ENCODE data around the gene NOS1AP. TPM values are rescaled to one million over a fixed set of nuclear protein-coding genes. Genes with fewer than 3 reads are reported as not detected.
A peak's percentile ranks its signal among the peaks of the same experiment; 100 is the strongest.

NOS1AP gene
- total RNA-seq, 1 experiment from 2014 or later, result 0.51 TPM

DNA sequence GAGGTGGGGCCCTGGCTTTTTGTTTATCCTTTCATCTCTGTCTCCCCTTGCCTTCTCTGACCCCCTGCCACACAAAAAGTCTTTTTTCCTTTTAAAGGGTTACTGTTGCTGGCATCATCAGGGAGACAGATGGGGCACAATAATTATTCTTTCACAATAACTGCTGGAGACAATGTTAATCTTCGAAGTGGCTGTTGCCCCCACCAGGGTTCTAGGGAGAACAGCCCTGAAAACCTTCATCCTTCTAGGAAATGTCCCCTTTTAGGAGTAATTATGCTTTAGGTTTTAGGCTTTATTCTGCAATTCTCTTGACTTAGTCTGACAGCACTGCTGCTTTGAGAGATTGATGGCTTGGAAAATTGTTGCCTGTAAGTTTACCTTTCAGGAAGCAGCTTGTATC lies 150.0 kb downstream of the NOS1AP start:
- DNase-seq, result no peak
- H3K9me3 ChIP-seq (replicated peaks), result no peaks in the 10 kb centered on the region
- no peak overlapping the region for H3K4me3 ChIP-seq
- no peaks in the 10 kb centered on the region for H3K27me3 ChIP-seq
- H3K4me1 ChIP-seq, result no peaks in the 10 kb centered on the region
- H3K27ac ChIP-seq, result no peak overlapping the region
- H3K36me3 ChIP-seq, result no peaks in the 10 kb centered on the region

- H3K4me1 ChIP-seq, result no peaks in the 10 kb centered on the region
- H3K27me3 ChIP-seq, result no peaks in the 10 kb centered on the region
- H3K36me3 ChIP-seq, result no peaks in the 10 kb centered on the region
- no peaks in the 10 kb centered on the region for H3K9me3 ChIP-seq (replicated peaks)
- DNase-seq, result no peak
- no peak overlapping the region for H3K27ac ChIP-seq
- H3K4me3 ChIP-seq, result no peak overlapping the region
Measured at GRCh38 chr1:162220009-162220539, 150.6 kb downstream of the NOS1AP start.

DNA sequence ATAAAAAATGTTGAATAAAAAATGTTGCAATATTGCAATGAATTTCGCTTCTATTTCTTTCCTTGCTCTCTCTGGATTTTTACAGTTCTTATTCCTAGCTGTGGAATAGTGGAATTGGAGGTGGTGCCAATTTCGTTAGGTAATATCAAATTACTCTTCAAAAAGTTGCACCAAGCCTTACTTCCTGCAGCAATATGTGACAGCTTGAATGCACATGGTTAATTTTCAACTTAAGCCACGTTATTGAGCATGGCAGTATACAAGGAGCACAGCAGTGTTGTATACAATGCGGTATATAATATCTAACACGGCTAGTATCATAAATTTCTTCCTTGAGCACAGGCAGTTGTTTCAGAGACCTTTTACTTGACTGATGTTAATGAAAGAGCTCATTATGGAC lies 152.5 kb downstream of the NOS1AP start:
- Histone ChIP-seq H3K27me3 (no peaks in the 10 kb centered on the region; the same call in 1 of the 2 replicates), H3K4me1 (no peaks in the 10 kb centered on the region)

GRCh38 chr1:162222730-162223129 lies 153.2 kb downstream of the NOS1AP start:
- Histone ChIP-seq H3K27me3 (no peaks in the 10 kb centered on the region; the same call in 1 of the 2 replicates), H3K4me3 (no peak overlapping the region), H3K36me3 (no peaks in the 10 kb centered on the region), H3K4me1 (no peaks in the 10 kb centered on the region), H3K27ac (no peak overlapping the region), H3K9me3 (replicated peaks) (no peaks in the 10 kb centered on the region)
- DNase-seq, result no peak

More for the DNA sequence above, 152.5 kb downstream of the NOS1AP start:
- no peak for DNase-seq
- Histone ChIP-seq H3K4me3 (no peak overlapping the region), H3K27ac (no peak overlapping the region), H3K9me3 (replicated peaks) (no peaks in the 10 kb centered on the region), H3K36me3 (no peaks in the 10 kb centered on the region)

- Histone ChIP-seq H3K36me3 (no peaks in the 10 kb centered on the region), H3K4me1 (no peaks in the 10 kb centered on the region), H3K27me3 (no peaks in the 10 kb centered on the region; the same call in 1 of the 2 replicates), H3K4me3 (no peak overlapping the region), H3K9me3 (replicated peaks) (no peaks in the 10 kb centered on the region), H3K27ac (no peak overlapping the region)
- no peak for DNase-seq
Measured at GRCh38 chr1:162223488-162223887, 154.0 kb downstream of the NOS1AP start.

- H3K4me1 ChIP-seq, result no peaks in the 10 kb centered on the region
- no peak for DNase-seq
- no peaks in the 10 kb centered on the region; the same call in 1 of the 2 replicates for H3K27me3 ChIP-seq
- no peak overlapping the region for H3K27ac ChIP-seq
- no peaks in the 10 kb centered on the region for H3K36me3 ChIP-seq
- no peaks in the 10 kb centered on the region for H3K9me3 ChIP-seq (replicated peaks)
- no peak overlapping the region for H3K4me3 ChIP-seq
Measured at GRCh38 chr1:162224267-162224666, 154.8 kb downstream of the NOS1AP start.

DNA sequence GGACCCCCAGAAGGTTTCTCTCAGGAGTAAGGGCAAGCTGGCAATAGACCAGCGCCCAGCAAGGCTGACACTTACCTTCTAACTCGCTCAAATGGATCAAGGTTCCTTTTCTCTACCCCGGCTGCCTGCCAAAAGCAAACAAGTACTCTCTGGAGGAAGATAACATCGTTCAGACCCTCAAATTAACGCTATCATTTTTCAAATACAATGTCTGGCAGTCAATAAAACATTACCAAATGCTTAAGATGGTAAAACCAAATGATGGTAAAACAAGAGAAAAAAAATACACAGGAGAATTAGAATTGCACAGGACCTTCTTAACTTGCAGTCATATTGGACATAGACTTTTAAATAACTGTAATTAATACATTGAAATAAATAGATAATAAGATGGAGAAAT lies 159.1 kb downstream of the NOS1AP start:
- DNase-seq, result no peak
- H3K27ac ChIP-seq, result no peak overlapping the region
- H3K4me3 ChIP-seq, result no peak overlapping the region
- H3K36me3 ChIP-seq, result no peaks in the 10 kb centered on the region
- no peaks in the 10 kb centered on the region for H3K9me3 ChIP-seq (replicated peaks)
- H3K27me3 ChIP-seq, result no peaks in the 10 kb centered on the region; the same call in 1 of the 2 replicates
- H3K4me1 ChIP-seq, result no peaks in the 10 kb centered on the region

GRCh38 chr1:162229549-162229948 lies 160.1 kb downstream of the NOS1AP start:
- no peak for DNase-seq
- Histone ChIP-seq H3K9me3 (replicated peaks) (no peaks in the 10 kb centered on the region), H3K4me1 (no peaks in the 10 kb centered on the region), H3K36me3 (no peaks in the 10 kb centered on the region), H3K27me3 (no peaks in the 10 kb centered on the region; the same call in 1 of the 2 replicates), H3K27ac (no peak overlapping the region), H3K4me3 (no peak overlapping the region)

DNA sequence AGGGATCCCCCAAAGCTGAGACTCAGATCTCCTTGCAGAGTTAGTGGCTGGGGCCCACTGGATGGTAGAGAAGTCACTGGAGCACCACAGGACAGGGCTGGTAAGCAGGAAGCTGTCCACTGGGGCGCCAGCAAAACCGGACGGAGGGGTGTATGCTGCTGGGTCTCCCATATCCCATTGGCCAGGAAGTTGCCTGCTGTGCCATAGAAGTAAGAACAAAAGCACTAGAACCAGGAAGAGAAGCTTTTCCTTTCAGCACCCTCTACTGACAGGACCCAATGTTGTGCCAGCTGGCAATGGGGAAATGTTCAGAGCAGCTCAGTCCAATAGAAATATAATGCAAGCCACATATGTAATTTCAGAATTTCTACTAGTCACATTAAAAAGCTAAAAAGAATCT lies 160.6 kb downstream of the NOS1AP start:
- peak; percentile 11 to 28 for DNase-seq
- Histone ChIP-seq H3K27ac (no peak overlapping the region), H3K36me3 (no peaks in the 10 kb centered on the region), H3K4me1 (no peaks in the 10 kb centered on the region), H3K4me3 (no peak overlapping the region), H3K27me3 (no peaks in the 10 kb centered on the region; the same call in 1 of the 2 replicates), H3K9me3 (replicated peaks) (no peaks in the 10 kb centered on the region)

- no peaks in the 10 kb centered on the region for H3K9me3 ChIP-seq (replicated peaks)
- H3K4me1 ChIP-seq, result peaks cover under 1% of the 10 kb centered on the region; the same call in 1 of the 2 replicates
- no peak for DNase-seq
- no peaks in the 10 kb centered on the region for H3K36me3 ChIP-seq
- H3K4me3 ChIP-seq, result no peak overlapping the region
- no peaks in the 10 kb centered on the region; the same call in 1 of the 2 replicates for H3K27me3 ChIP-seq
- no peak overlapping the region for H3K27ac ChIP-seq
Measured at GRCh38 chr1:162230517-162230916, 161.0 kb downstream of the NOS1AP start.

DNA sequence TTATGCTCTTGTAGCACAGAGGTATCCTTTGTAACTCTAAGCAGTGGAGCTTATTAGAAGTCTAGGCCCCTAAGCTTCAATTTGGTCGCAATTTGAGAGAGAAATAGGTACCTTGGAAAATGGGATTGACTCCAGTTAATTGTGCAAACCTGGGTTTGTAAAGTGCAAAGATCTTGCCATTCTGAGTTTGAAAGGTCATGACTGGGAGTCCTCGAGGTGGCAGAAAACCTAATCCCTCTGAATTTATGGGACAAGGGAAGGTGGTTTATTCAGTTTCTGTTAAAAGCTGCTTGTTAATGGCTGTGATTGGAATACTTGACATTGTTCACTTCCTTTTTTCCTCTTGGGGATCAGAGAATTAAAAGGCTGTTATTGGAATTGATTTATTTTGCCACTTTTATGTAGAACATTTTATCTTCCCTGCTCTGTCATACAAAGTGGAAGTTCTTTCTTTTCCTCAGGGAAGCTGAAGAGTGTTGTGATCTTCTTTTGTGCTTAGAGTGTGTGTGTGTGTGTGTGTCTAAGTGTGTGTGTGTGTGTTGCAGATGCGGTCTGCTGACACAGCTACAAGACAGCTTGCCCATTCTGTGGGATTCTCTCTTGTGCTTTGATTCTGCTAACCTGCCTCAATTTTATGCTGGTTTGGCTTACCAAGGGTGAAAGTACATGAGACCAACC lies 162.7 kb downstream of the NOS1AP start:
- DNase-seq, result no peak
- no peaks in the 10 kb centered on the region for H3K27me3 ChIP-seq
- H3K36me3 ChIP-seq, result no peaks in the 10 kb centered on the region
- peaks cover 17% of the 10 kb centered on the region; the same call in 1 of the 2 replicates for H3K4me1 ChIP-seq
- no peak overlapping the region for H3K27ac ChIP-seq
- no peak overlapping the region for H3K4me3 ChIP-seq
- no peaks in the 10 kb centered on the region for H3K9me3 ChIP-seq (replicated peaks)

- DNase-seq, result no peak
- H3K9me3 ChIP-seq (replicated peaks), result no peaks in the 10 kb centered on the region
- H3K4me1 ChIP-seq, result peaks cover 17% of the 10 kb centered on the region; the same call in 1 of the 2 replicates
- H3K27me3 ChIP-seq, result no peaks in the 10 kb centered on the region
- H3K27ac ChIP-seq, result no peak overlapping the region
- H3K4me3 ChIP-seq, result no peak overlapping the region
- H3K36me3 ChIP-seq, result no peaks in the 10 kb centered on the region
Measured at GRCh38 chr1:162233066-162233465, 163.6 kb downstream of the NOS1AP start.

- Histone ChIP-seq H3K27ac (no peak overlapping the region), H3K36me3 (no peaks in the 10 kb centered on the region), H3K4me3 (no peak overlapping the region), H3K4me1 (peaks cover 17% of the 10 kb centered on the region; the same call in 1 of the 2 replicates), H3K27me3 (no peaks in the 10 kb centered on the region), H3K9me3 (replicated peaks) (no peaks in the 10 kb centered on the region)
- DNase-seq, result no peak
Measured at GRCh38 chr1:162233937-162234336, 164.4 kb downstream of the NOS1AP start.

DNA sequence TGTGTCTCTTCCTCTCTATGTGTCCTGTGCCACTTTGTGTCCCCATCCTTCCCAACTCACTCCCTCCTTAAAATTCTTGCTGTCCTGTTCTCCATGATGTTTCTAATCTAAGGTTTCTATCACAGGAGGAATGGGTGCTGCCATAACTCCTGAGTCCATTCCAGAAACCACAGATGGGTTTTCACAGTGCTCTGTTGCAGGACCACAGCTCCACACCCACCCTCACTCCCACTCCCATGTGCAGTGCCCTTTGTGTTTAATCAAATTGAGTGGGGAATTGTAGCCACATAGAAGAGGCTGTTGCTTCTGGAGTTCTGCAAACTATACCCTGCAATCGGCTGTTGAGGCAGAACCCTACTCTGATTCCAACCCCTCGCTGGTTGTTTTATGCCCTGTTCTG lies 165.1 kb downstream of the NOS1AP start:
- H3K36me3 ChIP-seq, result no peaks in the 10 kb centered on the region
- DNase-seq, result no peak
- no peak overlapping the region for H3K27ac ChIP-seq
- no peaks in the 10 kb centered on the region for H3K27me3 ChIP-seq
- H3K4me1 ChIP-seq, result peaks cover 17% of the 10 kb centered on the region; the same call in 1 of the 2 replicates
- H3K4me3 ChIP-seq, result no peak overlapping the region
- no peaks in the 10 kb centered on the region for H3K9me3 ChIP-seq (replicated peaks)

DNA sequence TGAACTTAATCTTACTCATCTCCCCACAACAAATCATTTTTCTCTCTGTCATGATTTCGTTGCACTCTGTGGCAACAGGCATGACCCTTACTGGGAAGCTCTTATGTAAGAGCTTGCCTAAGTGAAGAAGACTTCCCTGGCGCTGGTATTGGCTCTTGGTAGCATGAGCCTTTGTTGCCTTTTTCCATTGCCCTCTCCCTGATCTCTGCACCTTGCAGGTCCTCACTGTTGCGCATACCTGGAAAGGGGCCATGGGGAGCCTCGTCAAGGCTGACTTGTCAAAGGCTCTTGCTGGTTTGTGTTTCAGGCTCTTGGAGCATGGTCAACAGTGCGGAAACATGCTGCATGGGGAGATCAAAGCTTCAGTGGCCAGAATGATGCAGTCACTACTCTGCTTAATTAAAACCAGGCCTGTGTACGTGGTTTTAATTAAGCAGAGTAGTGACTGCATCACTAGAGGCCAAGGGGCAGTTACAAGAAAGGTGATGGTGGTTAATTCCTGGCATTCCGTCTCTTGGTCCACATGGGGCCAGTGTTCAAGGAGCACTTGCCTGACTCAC lies 165.8 kb downstream of the NOS1AP start:
- Histone ChIP-seq H3K9me3 (replicated peaks) (no peaks in the 10 kb centered on the region), H3K4me1 (peaks cover 17% of the 10 kb centered on the region; the same call in 1 of the 2 replicates), H3K36me3 (no peaks in the 10 kb centered on the region), H3K27ac (no peak overlapping the region), H3K27me3 (no peaks in the 10 kb centered on the region), H3K4me3 (no peak overlapping the region)
- DNase-seq, result no peak
